Stomach (tissue), 4 donors: ENCODE data around the gene SEMA4C.

Experiments
- CTCF ChIP-seq, 7 experiments: fragments of 450-650 bp in 4 of 7; fragments of 200-600 bp in 3 of 7; sonication (generic) in 3 of 7; IDR thresholded peaks; one replicate each; pipeline ENCODE4 v1.5.1; 2016 to 2019; ENCODE audit warnings: antibody characterized with exemption in 7 of 7, control low read depth in 2 of 7, mild to moderate bottlenecking in 1 of 7
- EP300 ChIP-seq: sonication (generic); formaldehyde crosslinking; IDR thresholded peaks from one replicate; pipeline ENCODE4 v1.6.1; 2017; ENCODE audit warnings: antibody characterized with exemption

GRCh38 chr2:96848264-96848663, 21.6 kb downstream of the SEMA4C start:
- no peak for TF ChIP-seq CTCF (IDR thresholded peaks at IDR 0.05)
- TF ChIP-seq EP300: no peak
